ENCODE data around the gene UGT1A8. TPM values are rescaled to one million over a fixed set of nuclear protein-coding genes. Genes with fewer than 3 reads are reported as not detected.

The UGT1A8 gene
- total RNA-seq, 4 donors from 2014 or later = not detected

- no peaks in the 10 kb centered on the region for H3K4me1 ChIP-seq
- 30% methylated on average over 2 of the region's 2 CpGs for WGBS
- H3K36me3 ChIP-seq = no peaks in the 10 kb centered on the region
- TF ChIP-seq EP300 (IDR thresholded peaks at IDR 0.05) (no peak), POLR2A (IDR thresholded peaks at IDR 0.05; ENCODE audit: low read depth) (no peak), CTCF (IDR thresholded peaks at IDR 0.05) (no peak), POLR2AphosphoS5 (IDR thresholded peaks at IDR 0.05) (no peak)
- no peak overlapping the region for H3K4me3 ChIP-seq
- no peaks in the 10 kb centered on the region for H3K9me3 ChIP-seq
- peaks cover 0 to 5% (median 0%) of the 10 kb centered on the region in 4 donors for H3K27me3 ChIP-seq
- no peak overlapping the region for H3K27ac ChIP-seq (replicated peaks in 1 of 4)
- DNase-seq (ENCODE audit: extremely low spot score) = no peak
- intact Hi-C loops (cut with DNase I) = no loop called here
Observed at GRCh38 chr2:233814056-233814835, 196.8 kb downstream of the UGT1A8 start.

- WGBS = 72% methylated on average over 6 of the region's 6 CpGs
- TF ChIP-seq POLR2A (IDR thresholded peaks at IDR 0.05; ENCODE audit: low read depth) = no peak
- no peak for TF ChIP-seq POLR2AphosphoS5 (IDR thresholded peaks at IDR 0.05)
- TF ChIP-seq EP300 (IDR thresholded peaks at IDR 0.05) = no peak
- no peak for TF ChIP-seq CTCF (IDR thresholded peaks at IDR 0.05)
- Histone ChIP-seq H3K4me3 (no peak overlapping the region), H3K36me3 (no peaks in the 10 kb centered on the region), H3K27ac (replicated peaks in 1 of 4) (no peak overlapping the region), H3K4me1 (no peaks in the 10 kb centered on the region), H3K9me3 (no peaks in the 10 kb centered on the region), H3K27me3 (peaks cover 0 to 5% (median 0%) of the 10 kb centered on the region in 4 donors)
- DNase-seq (ENCODE audit: extremely low spot score) = no peak
- intact Hi-C loops (cut with DNase I) = no loop called here
Observed at GRCh38 chr2:233815861-233816260, 198.4 kb downstream of the UGT1A8 start.

- Histone ChIP-seq H3K36me3 (no peaks in the 10 kb centered on the region), H3K9me3 (no peaks in the 10 kb centered on the region), H3K4me1 (no peaks in the 10 kb centered on the region), H3K27ac (replicated peaks in 1 of 4) (no peak overlapping the region), H3K27me3 (peaks cover 0 to 5% (median 0%) of the 10 kb centered on the region in 4 donors), H3K4me3 (no peak overlapping the region)
- 29% methylated on average over 2 of the region's 2 CpGs for WGBS
- TF ChIP-seq CTCF (IDR thresholded peaks at IDR 0.05) = no peak
- no peak for TF ChIP-seq POLR2AphosphoS5 (IDR thresholded peaks at IDR 0.05)
- no peak for TF ChIP-seq POLR2A (IDR thresholded peaks at IDR 0.05; ENCODE audit: low read depth)
- no peak for TF ChIP-seq EP300 (IDR thresholded peaks at IDR 0.05)
- intact Hi-C loops (cut with DNase I) = no loop called here
- no peak for DNase-seq (ENCODE audit: extremely low spot score)
Observed at GRCh38 chr2:233816334-233816733, 198.9 kb downstream of the UGT1A8 start.

- no peaks in the 10 kb centered on the region for H3K9me3 ChIP-seq
- TF ChIP-seq POLR2AphosphoS5 (IDR thresholded peaks at IDR 0.05) = no peak
- TF ChIP-seq EP300 (IDR thresholded peaks at IDR 0.05) = no peak
- TF ChIP-seq CTCF (IDR thresholded peaks at IDR 0.05) = no peak
- TF ChIP-seq POLR2A (IDR thresholded peaks at IDR 0.05; ENCODE audit: low read depth) = no peak
- intact Hi-C loops (cut with DNase I) = no loop called here
Observed at GRCh38 chr2:233816771-233817170, 199.3 kb downstream of the UGT1A8 start.

More at GRCh38 chr2:233816771-233817170, 199.3 kb downstream of the UGT1A8 start:
- DNase-seq (ENCODE audit: extremely low spot score) = no peak
- no peak overlapping the region for H3K4me3 ChIP-seq
- H3K36me3 ChIP-seq = no peaks in the 10 kb centered on the region
- WGBS = 71% methylated on average over 4 of the region's 4 CpGs
- H3K4me1 ChIP-seq = no peaks in the 10 kb centered on the region
- no peak overlapping the region for H3K27ac ChIP-seq (replicated peaks in 1 of 4)
- peaks cover 0 to 5% (median 0%) of the 10 kb centered on the region in 4 donors for H3K27me3 ChIP-seq

Data from esophagus muscularis mucosa (tissue), 4 donors.